Measurements from ENCODE around the gene VTI1A. TPM values are rescaled to one million over a fixed set of nuclear protein-coding genes. Genes with fewer than 3 reads are reported as not detected.

VTI1A gene
- total and polyA plus RNA-seq, 2 of the 8 experiments (the other 6 are each of a cell fraction or from before 2014, with no cell fraction given) = 6.0 to 20.0 TPM

GRCh38 chr10:112669989-112670388, 223.0 kb downstream of the VTI1A start (continued):
- TF ChIP-seq, protein P1, sequence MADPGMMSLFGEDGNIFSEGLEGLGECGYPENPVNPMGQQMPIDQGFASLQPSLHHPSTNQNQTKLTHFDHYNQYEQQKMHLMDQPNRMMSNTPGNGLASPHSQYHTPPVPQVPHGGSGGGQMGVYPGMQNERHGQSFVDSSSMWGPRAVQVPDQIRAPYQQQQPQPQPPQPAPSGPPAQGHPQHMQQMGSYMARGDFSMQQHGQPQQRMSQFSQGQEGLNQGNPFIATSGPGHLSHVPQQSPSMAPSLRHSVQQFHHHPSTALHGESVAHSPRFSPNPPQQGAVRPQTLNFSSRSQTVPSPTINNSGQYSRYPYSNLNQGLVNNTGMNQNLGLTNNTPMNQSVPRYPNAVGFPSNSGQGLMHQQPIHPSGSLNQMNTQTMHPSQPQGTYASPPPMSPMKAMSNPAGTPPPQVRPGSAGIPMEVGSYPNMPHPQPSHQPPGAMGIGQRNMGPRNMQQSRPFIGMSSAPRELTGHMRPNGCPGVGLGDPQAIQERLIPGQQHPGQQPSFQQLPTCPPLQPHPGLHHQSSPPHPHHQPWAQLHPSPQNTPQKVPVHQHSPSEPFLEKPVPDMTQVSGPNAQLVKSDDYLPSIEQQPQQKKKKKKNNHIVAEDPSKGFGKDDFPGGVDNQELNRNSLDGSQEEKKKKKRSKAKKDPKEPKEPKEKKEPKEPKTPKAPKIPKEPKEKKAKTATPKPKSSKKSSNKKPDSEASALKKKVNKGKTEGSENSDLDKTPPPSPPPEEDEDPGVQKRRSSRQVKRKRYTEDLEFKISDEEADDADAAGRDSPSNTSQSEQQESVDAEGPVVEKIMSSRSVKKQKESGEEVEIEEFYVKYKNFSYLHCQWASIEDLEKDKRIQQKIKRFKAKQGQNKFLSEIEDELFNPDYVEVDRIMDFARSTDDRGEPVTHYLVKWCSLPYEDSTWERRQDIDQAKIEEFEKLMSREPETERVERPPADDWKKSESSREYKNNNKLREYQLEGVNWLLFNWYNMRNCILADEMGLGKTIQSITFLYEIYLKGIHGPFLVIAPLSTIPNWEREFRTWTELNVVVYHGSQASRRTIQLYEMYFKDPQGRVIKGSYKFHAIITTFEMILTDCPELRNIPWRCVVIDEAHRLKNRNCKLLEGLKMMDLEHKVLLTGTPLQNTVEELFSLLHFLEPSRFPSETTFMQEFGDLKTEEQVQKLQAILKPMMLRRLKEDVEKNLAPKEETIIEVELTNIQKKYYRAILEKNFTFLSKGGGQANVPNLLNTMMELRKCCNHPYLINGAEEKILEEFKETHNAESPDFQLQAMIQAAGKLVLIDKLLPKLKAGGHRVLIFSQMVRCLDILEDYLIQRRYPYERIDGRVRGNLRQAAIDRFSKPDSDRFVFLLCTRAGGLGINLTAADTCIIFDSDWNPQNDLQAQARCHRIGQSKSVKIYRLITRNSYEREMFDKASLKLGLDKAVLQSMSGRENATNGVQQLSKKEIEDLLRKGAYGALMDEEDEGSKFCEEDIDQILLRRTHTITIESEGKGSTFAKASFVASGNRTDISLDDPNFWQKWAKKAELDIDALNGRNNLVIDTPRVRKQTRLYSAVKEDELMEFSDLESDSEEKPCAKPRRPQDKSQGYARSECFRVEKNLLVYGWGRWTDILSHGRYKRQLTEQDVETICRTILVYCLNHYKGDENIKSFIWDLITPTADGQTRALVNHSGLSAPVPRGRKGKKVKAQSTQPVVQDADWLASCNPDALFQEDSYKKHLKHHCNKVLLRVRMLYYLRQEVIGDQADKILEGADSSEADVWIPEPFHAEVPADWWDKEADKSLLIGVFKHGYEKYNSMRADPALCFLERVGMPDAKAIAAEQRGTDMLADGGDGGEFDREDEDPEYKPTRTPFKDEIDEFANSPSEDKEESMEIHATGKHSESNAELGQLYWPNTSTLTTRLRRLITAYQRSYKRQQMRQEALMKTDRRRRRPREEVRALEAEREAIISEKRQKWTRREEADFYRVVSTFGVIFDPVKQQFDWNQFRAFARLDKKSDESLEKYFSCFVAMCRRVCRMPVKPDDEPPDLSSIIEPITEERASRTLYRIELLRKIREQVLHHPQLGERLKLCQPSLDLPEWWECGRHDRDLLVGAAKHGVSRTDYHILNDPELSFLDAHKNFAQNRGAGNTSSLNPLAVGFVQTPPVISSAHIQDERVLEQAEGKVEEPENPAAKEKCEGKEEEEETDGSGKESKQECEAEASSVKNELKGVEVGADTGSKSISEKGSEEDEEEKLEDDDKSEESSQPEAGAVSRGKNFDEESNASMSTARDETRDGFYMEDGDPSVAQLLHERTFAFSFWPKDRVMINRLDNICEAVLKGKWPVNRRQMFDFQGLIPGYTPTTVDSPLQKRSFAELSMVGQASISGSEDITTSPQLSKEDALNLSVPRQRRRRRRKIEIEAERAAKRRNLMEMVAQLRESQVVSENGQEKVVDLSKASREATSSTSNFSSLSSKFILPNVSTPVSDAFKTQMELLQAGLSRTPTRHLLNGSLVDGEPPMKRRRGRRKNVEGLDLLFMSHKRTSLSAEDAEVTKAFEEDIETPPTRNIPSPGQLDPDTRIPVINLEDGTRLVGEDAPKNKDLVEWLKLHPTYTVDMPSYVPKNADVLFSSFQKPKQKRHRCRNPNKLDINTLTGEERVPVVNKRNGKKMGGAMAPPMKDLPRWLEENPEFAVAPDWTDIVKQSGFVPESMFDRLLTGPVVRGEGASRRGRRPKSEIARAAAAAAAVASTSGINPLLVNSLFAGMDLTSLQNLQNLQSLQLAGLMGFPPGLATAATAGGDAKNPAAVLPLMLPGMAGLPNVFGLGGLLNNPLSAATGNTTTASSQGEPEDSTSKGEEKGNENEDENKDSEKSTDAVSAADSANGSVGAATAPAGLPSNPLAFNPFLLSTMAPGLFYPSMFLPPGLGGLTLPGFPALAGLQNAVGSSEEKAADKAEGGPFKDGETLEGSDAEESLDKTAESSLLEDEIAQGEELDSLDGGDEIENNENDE (IDR thresholded peaks at IDR 0.05; ENCODE audit: insufficient replicate concordance, low read length) = no peak
- TF ChIP-seq, protein P2, sequence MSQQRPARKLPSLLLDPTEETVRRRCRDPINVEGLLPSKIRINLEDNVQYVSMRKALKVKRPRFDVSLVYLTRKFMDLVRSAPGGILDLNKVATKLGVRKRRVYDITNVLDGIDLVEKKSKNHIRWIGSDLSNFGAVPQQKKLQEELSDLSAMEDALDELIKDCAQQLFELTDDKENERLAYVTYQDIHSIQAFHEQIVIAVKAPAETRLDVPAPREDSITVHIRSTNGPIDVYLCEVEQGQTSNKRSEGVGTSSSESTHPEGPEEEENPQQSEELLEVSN (IDR thresholded peaks at IDR 0.05) = no peak
- TF ChIP-seq GTF2F1 (IDR thresholded peaks at IDR 0.05; ENCODE audit: borderline replicate concordance, low read depth, low read length) (no peak), RXRA (IDR thresholded peaks at IDR 0.05; ENCODE audit: insufficient read depth, low read depth, low read length) (no peak), JUND (IDR thresholded peaks at IDR 0.05; ENCODE audit: low read length) (no peak), FOSL1 (IDR thresholded peaks at IDR 0.05; ENCODE audit: insufficient read depth, low read depth, low read length) (no peak), TAF1 (IDR thresholded peaks at IDR 0.05; ENCODE audit: low read depth, low read length) (no peak), EZH2 (IDR thresholded peaks at IDR 0.05; ENCODE audit: low read depth, low read length, severe bottlenecking) (no peak), CEBPB (IDR thresholded peaks at IDR 0.05; ENCODE audit: low read depth, low read length) (no peak), TEAD4 (IDR thresholded peaks at IDR 0.05; ENCODE audit: low read depth, low read length) (no peak), NANOG (IDR thresholded peaks at IDR 0.05; ENCODE audit: insufficient read depth, low read depth, low read length, poor library complexity, severe bottlenecking) (no peak)
